Stomach (tissue), 9 donors: ENCODE results near the gene QSER1. TPM values are rescaled to one million over a fixed set of nuclear protein-coding genes. Genes with fewer than 3 reads are reported as not detected.
"Not testable (repeated sequence)": the region's sequence is repeated elsewhere in the genome, so short reads cannot be mapped to it uniquely, and the experiment has no call there.

ENCODE experiments used
- DNase-seq, 2 donors: peaks; one replicate each; pipeline versions ENCODE4 v3.0.0 to v3.0.0-alpha.2; 2013 to 2019
- H3K27ac ChIP-seq, 5 donors: fragments of 200-600 bp in 4 of 5; sonication (generic) in 4 of 5; one replicate each; pipeline ENCODE4 v1.5.1; 2013 to 2019; ENCODE audit warnings: mild to moderate bottlenecking in 1 of 5, moderate library complexity in 1 of 5
- H3K27me3 ChIP-seq, 3 donors: fragments of 200-600 bp; sonication (generic); one replicate each; pipeline ENCODE4 v1.5.1; 2017 to 2019; ENCODE audit warnings: mixed run types in 1 of 3
- H3K36me3 ChIP-seq, 4 donors: fragments of 200-600 bp; sonication (generic); 1 replicate in 3 of 4; 2 replicates in 1 of 4; pipeline ENCODE4 v1.5.1; 2016 to 2019
- H3K4me1 ChIP-seq, 4 donors: fragments of 200-600 bp; sonication (generic); one replicate each; pipeline ENCODE4 v1.5.1; 2016 to 2019
- H3K4me3 ChIP-seq, 4 donors: fragments of 200-600 bp; sonication (generic) in 3 of 4; one replicate each; pipeline ENCODE4 v1.5.1; 2016 to 2019; ENCODE audit warnings: mild to moderate bottlenecking in 1 of 4
- H3K9me3 ChIP-seq, 4 donors: fragments of 200-600 bp; sonication (generic); one replicate each; pipeline ENCODE4 v1.5.1; 2016 to 2019
- EP300 ChIP-seq: sonication (generic); formaldehyde crosslinking; IDR thresholded peaks from one replicate; pipeline ENCODE4 v1.6.1; 2017; ENCODE audit warnings: antibody characterized with exemption
- POLR2A ChIP-seq, 4 donors: fragments of 450-650 bp; IDR thresholded peaks; one replicate each; pipeline ENCODE4 v1.6.1; 2016; ENCODE audit warnings: antibody characterized with exemption in 4 of 4, control low read depth in 2 of 4, mild to moderate bottlenecking in 1 of 4, moderate library complexity in 1 of 4
- POLR2AphosphoS5 ChIP-seq, 3 donors: sonication (generic); formaldehyde crosslinking; IDR thresholded peaks; one replicate each; pipeline ENCODE4 v1.6.1; 2016; ENCODE audit warnings: antibody characterized with exemption in 3 of 3
- WGBS, 5 donors: extraction: QIAGEN DNeasy Blood & Tissue Kit in 3 of 5; methylation state at CpG; one replicate each; pipeline versions ENCODE4 v1.1.5 to v1.1.7; 2013 to 2018; 5-methylcytosine and 5-hydroxymethylcytosine counted together
- intact Hi-C: fragments of 100-400 bp; cut with DNase I; formaldehyde crosslinking; loops from one replicate; pipeline ENCODE4 v1.15.1; 2023; ENCODE audit warnings: low total_unique reads
- polyA plus RNA-seq, 3 donors: library from polyadenylated mRNA; stranded (reverse); fragments of 200-250 nt; gene quantifications; one replicate each; pipeline ENCODE4 v1.2.3, GENCODE V29; 2013
- total RNA-seq, 5 donors: library from RNA; depleted of rRNA; stranded (reverse); fragments of >200 nt; gene quantifications; one replicate each; pipeline versions ENCODE4 v1.1.0 to v1.2.3, GENCODE V29; 2014 to 2016
- TF ChIP-seq, protein P1 (sequence below), 7 experiments: fragments of 450-650 bp in 4 of 7; fragments of 200-600 bp in 3 of 7; sonication (generic) in 3 of 7; IDR thresholded peaks; one replicate each; pipeline ENCODE4 v1.5.1; 2016 to 2019; ENCODE audit warnings: antibody characterized with exemption in 7 of 7, control low read depth in 2 of 7, mild to moderate bottlenecking in 1 of 7
- donor health status: healthy with polysubstance abuse.
- donor health status: Bipolar disorder and iron deficiency.
- donor health status: healthy.

QSER1 gene
- total and polyA plus RNA-seq, 8 donors = 2.6 to 51.3 (median 13.5) TPM

- Histone ChIP-seq H3K27ac (no peak overlapping the region), H3K4me1 (no peaks in the 10 kb centered on the region), H3K4me3 (no peak overlapping the region), H3K36me3 (no peaks in the 10 kb centered on the region), H3K27me3 (no peaks in the 10 kb centered on the region), H3K9me3 (no peaks in the 10 kb centered on the region)
- intact Hi-C loops = no loop called here
- no peak for DNase-seq
- no peak for TF ChIP-seq POLR2AphosphoS5 (IDR thresholded peaks at IDR 0.05)
- 69 to 88% (median 83%) methylated on average over 9 of the region's 9 CpGs for WGBS, 5 donors
These were observed 7.1 kb upstream of the QSER1 start for GRCh38 chr11:32885556-32885955.

- WGBS, 5 donors = 83 to 91% (median 87%) methylated on average over 3 of the region's 3 CpGs
- no peaks in the 10 kb centered on the region for H3K9me3 ChIP-seq
These were observed 6.4 kb upstream of the QSER1 start for GRCh38 chr11:32886180-32886579.

GRCh38 chr11:32887707-32888383 lies 4.8 kb upstream of the QSER1 start:
- H3K27ac ChIP-seq, H3K9me3 ChIP-seq, H3K27me3 ChIP-seq, DNase-seq, H3K4me3 ChIP-seq, H3K36me3 ChIP-seq, intact Hi-C loops: not testable (repeated sequence)
- peaks cover 0 to 14% (median 12%) of the 10 kb centered on the region in 4 donors for H3K4me1 ChIP-seq
- 90 to 95% (median 94%) methylated on average over 15 to 20 of the region's 20 CpGs for WGBS, 5 donors

More at GRCh38 chr11:32886180-32886579, 6.4 kb upstream of the QSER1 start:
- no peak overlapping the region for H3K27ac ChIP-seq
- no peak overlapping the region for H3K4me3 ChIP-seq
- intact Hi-C loops = no loop called here
- DNase-seq = no peak
- TF ChIP-seq POLR2AphosphoS5 (IDR thresholded peaks at IDR 0.05) = no peak
- TF ChIP-seq EP300 = no peak
- TF ChIP-seq, protein P1, sequence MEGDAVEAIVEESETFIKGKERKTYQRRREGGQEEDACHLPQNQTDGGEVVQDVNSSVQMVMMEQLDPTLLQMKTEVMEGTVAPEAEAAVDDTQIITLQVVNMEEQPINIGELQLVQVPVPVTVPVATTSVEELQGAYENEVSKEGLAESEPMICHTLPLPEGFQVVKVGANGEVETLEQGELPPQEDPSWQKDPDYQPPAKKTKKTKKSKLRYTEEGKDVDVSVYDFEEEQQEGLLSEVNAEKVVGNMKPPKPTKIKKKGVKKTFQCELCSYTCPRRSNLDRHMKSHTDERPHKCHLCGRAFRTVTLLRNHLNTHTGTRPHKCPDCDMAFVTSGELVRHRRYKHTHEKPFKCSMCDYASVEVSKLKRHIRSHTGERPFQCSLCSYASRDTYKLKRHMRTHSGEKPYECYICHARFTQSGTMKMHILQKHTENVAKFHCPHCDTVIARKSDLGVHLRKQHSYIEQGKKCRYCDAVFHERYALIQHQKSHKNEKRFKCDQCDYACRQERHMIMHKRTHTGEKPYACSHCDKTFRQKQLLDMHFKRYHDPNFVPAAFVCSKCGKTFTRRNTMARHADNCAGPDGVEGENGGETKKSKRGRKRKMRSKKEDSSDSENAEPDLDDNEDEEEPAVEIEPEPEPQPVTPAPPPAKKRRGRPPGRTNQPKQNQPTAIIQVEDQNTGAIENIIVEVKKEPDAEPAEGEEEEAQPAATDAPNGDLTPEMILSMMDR (IDR thresholded peaks at IDR 0.05) = no peak
- no peak for TF ChIP-seq POLR2A (IDR thresholded peaks at IDR 0.05)
- no peaks in the 10 kb centered on the region for H3K36me3 ChIP-seq
- H3K27me3 ChIP-seq = no peaks in the 10 kb centered on the region
- peaks cover 0 to 5% (median 2%) of the 10 kb centered on the region in 4 donors for H3K4me1 ChIP-seq

GRCh38 chr11:32888384-32888710 lies 4.3 kb upstream of the QSER1 start:
- DNase-seq, H3K27ac ChIP-seq, H3K4me3 ChIP-seq, H3K36me3 ChIP-seq, H3K9me3 ChIP-seq, H3K27me3 ChIP-seq, intact Hi-C loops: not testable (repeated sequence)
- 92 to 98% (median 96%) methylated on average over 8 to 17 of the region's 17 CpGs for WGBS, 5 donors
- peaks cover 0 to 14% (median 12%) of the 10 kb centered on the region in 4 donors for H3K4me1 ChIP-seq

DNA sequence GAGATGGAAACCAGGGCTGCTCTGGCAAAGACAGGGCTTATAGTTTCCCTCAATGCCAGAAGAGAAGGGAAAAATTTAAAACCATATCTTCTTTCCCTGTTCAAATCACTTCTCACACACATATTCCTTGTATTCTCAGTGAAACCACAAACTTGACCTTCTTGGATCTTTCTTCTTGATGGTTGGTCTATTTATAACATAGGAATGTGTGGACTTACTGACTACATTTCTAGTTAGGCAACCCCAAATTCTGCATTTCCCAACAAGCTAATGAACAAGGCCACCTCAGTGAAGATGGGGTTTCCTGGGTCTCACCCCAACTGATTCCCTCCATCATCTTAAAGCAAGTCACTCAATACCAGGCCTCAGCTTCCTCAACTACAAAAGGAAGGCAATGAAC lies 3.8 kb upstream of the QSER1 start:
- DNase-seq = no peak
- Histone ChIP-seq H3K9me3 (no peaks in the 10 kb centered on the region), H3K4me3 (no peak overlapping the region), H3K27ac (no peak overlapping the region), H3K27me3 (no peaks in the 10 kb centered on the region), H3K36me3 (no peaks in the 10 kb centered on the region), H3K4me1 (peaks cover 0 to 14% (median 12%) of the 10 kb centered on the region in 4 donors)
- intact Hi-C loops = no loop called here
- TF ChIP-seq POLR2AphosphoS5 (IDR thresholded peaks at IDR 0.05) = no peak

DNA sequence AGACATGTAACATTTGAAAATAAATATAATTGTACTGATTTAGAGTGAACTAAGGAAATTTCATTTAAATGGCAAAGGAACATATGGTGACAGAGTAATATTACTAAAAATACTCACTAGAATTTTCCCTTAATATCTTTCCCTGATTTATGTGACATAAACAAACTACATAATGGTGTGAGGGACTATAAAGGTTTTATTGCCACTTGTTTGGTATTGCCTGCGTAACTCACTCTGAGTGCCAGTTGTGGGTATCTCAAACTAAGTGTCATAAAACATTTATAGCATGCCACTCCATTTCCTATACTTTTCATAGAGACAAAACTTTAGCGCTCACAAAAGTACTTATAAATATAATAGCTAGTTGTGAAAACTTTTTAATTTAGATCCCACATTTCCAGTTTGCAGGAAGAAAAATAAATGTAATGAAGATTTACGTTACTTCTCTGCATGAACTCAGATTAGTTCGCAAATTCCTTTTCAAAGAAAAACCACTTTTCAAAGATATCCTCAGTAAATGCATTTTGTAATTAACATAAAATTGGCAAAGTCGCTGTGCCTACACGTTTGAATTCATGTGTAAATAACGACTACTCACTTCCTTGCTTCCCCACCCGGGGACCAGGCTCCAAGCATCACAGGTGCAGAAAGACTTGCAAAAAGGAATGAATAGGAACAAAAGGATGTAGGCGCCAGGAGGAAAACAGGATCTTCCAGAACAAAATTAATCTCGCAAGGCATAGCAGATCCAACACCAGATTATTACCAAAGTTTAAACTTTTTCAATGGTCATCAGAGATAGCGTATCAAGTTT lies 1.6 kb upstream of the QSER1 start:
- intact Hi-C loops = no loop called here
- Histone ChIP-seq H3K27me3 (no peaks in the 10 kb centered on the region), H3K9me3 (no peaks in the 10 kb centered on the region), H3K4me3 (peak overlapping the region in 1 of 4 donors; percentile 96), H3K36me3 (no peaks in the 10 kb centered on the region), H3K27ac (no peak overlapping the region), H3K4me1 (peaks cover 0 to 35% (median 23%) of the 10 kb centered on the region in 4 donors)
- DNase-seq = peak in 1 of 2 donors; percentile 32
- 31 to 49% (median 39%) methylated on average over 11 of the region's 11 CpGs for WGBS, 5 donors
- TF ChIP-seq POLR2A (IDR thresholded peaks at IDR 0.05) (no peak), EP300 (no peak), POLR2AphosphoS5 (IDR thresholded peaks at IDR 0.05) (no peak)
- TF ChIP-seq, protein P1 (IDR thresholded peaks at IDR 0.05) = no peak
